NCI-H2227 treated with DMSO at 0.1 percent for 48 hours (cell line): ENCODE data around the gene CARS1.
A peak's percentile ranks its signal among the peaks of the same experiment; 100 is the strongest.

Experiments used
- DNase-seq: peaks from one replicate; lab custom pipeline; 2025; lab: John Stamatoyannopoulos, UW

Gene CARS1

DNA sequence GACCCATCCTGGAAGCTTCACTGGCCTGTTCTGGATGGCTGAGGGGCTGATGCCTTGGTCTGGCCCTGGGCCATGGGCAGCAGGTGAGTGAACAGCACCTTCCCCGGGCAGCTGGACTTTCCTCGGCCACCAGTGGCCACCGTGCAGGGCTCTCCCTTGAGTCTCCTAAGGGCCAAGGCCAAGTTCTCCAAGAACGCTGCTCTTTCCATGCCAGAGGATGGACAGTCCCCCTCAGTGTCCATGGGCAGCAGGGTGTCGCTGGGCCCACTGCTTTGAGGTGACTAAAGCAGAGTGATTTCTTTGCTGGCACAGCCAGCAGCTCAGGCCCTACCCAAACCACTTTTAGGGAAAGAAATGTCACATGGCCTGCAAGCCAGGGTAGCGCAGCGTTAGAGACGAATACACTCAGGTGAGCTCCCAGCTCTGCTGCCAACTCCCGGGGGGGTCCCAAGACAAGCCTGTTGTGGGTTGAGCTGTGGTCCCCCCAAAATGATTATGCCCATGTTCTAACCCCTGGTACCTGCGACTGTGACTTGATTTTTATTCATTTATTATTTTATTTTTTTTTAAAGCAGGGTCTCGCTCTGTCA is 3.3 kb upstream of the CARS1 start:
- DNase-seq: no peak

DNA sequence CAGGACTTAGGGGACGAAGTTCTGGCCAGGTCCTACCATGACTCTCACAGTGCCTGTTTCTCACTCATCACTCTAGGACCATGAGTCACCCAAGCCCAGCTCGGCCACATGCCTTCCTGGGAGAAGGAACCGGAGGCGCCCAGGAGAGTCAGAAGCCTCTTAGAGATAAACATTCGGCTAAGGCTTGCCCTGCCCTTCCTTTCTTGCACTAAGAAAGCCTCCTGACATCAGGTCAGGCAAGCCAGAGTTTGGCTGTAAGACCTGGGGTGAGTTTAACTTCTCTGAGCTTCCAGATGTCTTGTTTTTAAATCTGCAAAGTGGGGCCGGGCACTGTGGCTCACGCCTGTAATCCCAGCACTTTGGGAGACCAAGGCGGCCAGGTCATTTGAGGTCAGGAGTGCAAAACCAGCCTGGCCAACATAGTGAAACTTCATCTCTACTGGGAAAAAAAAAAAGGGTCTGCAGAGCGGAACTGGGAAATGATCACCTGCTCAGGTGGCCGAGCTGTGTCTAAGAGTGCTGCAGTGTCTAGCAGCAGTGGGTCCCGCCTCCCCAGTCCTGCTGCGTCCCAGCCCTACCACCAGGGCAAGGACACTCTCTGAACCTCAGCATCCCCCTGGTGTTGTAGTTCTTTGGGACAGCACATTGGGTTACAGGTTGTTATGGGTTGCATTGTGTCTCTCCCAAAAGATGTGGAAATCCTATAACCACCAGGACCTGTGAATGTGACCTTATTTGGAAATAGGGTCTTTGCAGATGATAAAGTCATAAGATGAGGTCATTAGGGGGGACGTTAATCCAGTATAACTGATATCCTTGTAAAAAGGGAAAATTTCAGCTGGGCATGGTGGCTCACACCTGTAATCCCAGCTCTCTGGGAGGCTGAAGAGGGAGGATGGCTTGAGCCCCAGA is 1.8 kb upstream of the CARS1 start:
- no peak for DNase-seq

DNA sequence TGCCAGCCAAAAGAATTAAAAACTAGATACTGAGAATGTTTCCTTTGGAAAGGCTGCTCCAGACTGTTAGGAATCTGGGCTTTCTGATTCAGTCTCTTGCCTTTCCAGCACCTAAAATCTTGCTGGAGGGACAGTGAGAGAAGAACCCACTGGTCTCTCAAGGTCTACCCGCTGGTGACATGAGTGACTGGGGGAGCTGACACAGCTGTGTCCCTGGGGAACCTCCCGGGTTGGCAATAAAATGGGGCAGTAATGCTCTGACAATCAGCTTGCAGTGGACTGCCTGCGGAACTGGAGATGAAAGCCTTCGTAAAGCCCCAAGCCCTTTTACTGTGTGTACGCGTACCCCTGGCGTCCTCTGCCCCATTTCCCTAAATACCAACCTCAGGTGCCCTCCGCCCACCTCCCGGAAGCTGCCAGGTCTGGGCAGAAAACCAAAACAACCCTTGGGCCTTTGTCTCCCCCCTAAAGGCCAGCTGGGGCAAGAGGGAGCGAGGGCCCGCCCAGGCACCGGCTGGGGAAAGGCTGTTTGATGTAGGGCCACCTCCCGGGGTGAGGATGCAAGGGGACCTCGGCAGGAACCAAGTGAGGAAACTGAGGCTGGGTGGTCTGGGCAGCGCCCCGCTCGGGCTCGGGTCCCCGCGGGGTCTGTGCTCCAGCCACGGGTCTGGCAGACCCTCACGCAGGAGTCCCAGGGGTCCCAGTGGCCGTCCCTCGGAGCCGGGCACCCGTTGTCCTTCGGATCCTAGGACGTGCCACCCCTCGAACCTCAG is 741 bp downstream of the CARS1 start:
- DNase-seq: no peak

DNA sequence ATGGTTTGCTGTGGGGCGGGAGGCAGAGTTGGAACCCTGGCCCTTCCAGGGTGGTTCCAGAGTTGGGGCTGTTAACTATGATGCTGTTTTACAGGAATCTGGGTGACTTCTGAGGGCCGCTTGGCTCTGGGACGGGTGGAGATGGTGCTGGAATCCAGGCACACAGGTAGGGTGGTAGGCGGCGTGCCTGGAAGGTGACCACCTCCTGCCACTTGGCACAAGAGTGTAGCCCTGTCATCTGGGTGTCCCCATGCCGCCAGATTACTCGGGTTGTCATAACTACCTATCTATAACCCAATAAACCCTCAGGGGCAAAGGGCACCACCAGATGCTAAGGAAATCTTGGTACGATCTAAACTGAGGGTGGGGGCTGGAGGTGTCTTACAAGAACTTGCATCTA is 1.3 kb downstream of the CARS1 start:
- no peak for DNase-seq

DNA sequence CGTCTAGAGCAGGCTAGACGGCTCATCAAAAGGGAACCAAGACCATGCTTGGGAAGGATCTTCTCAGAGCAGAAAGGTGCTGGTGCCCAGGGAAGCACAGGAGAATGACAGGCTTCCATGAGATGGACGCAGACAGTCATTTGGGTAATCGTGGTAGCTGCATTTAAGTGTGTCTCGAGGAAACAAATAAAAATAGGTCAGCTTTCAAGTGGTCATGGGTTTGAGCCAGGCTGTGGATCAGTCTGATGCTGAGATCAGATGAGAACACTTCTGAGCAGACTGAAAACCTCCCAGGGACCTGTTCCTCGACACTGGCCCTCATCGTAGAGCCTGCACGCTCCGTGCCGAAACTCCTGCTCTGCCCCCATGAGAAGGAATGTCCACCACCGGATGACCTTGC is 4.7 kb downstream of the CARS1 start:
- peak; percentile 92 for DNase-seq

DNA sequence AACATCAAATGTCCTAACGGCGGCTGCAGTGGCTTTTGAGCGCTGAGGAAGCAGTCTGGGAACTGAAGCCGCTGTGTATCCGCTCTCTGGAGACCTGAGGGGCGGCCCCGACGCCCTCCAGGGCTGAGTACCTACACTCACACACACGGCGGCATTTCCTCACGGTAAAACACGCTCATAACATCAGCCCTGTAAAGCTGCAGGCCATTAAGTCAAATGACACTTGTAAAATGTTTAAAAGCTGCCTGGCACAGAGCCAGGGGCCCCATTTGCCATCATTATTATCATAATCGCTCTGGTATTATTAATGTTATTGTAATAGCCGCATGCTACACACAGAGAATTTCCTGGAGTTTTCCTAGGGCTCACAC is 5.1 kb downstream of the CARS1 start:
- peak; percentile 93 for DNase-seq

DNA sequence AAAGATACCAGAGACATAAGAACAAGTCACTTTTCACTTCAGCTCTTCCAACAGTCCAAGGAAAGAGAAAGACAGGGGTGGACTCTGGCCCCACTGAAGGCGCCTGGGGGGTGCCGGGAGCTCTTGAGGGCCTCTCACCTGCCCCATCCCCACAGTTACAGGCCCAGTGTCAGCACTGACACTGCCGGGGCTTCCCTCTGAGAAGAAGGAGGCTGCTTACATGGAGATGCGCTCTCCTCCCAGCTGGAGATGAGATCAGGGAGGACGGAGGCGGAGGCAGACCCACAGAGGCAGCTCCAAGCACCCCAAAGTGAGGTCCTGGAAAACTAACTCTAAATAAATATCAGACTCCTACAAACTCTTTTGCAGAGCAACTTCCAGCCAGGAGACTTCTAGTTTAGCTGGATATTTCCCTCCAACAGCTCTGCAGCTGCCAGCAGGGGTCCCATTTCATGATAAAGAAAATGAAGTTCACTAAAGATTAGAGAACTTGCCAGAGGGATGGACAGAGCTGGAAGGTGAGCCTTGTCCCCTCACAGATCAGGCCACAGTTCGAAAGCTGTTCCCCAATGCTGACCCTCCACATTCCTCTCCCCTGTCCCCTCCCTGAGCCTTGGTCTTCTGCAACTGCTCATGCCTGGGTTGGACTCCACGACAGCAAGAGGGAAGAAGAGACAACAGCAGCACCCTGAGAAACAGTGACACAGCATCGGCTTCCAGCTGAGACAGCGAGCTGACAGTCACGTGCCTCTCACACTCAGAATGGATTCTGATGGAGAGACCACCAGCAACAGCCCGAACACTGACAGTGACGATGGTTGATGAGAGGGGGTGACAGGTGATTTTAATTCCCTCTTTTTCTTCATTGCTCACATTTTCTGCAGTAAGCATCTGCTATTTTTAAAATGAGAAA is 5.8 kb downstream of the CARS1 start:
- no peak for DNase-seq

DNA sequence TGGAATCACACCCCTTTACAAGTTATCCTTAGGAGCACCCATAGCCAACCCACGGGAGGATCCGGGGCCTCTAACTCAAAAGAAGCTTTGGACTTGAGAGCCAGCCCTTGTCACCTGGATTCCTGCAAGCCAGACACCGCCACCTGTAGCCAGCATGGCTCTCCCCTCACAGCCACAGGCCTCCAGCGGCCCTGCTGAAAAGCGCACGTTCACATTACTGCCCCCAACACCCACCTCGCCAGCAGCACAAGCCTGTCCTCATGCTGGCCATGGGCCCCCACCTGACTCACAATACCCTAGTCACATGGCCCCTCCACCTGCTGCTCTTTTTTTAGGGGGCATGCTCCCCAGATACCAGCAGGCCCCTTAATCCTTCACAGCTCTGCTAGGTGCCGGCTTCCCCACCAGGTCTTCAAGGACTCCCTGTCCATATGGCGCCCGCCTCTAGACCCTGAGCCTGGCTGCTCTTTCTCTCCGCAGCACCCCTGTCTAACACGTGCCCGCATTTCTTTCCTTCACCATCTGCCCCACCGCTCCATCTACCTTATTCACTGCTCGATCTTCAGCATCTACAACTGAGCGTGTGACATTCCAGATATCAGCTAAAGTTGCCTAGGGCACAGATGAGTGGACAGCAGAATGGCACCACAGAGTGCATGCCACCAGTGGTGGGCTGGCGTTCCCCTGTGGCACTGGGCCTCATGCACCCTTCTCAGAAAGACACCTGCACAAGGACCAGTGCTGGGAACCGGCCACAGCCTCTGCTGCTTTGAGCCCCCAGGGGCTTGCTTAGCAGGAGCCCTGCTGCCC is 6.6 kb downstream of the CARS1 start:
- DNase-seq: no peak

DNA sequence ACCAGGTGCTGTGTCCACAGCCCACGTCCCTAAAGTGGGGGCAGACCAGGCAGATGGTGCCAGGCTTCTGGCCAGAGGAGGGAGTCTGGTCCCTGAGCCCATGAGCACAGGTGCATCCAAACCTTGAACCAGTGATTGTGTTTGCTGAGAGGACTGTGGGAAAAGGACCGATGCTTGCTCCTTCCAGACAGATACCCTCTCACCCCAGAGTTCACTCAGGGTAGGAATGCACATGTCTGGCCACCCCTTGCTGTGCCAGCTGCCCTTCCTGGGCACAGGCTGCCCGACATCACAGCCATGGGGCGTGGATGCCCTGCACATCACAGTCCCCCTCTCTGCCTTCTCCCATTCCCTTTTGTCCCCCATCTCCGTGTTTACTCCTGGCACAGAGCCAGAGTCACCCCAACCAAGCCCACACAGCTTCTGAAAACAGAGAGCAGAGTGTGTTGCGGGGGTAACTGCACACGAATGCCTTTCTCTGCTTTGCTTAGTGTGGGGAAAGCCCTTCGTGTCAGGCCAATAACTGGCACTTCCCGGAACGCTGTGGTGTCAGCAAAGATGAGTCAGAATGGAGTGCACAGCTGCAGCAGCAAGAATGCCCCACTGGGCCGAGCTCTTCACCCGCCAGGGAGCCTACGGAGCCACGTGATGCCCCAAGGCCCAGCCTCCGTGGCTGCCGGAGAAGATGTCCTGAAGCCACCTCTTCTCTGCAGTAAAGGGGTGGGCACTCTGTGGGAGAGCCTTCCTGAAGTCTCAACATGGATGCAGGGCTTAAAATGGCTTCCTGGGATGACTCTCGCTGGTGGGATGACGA is 7.6 kb downstream of the CARS1 start:
- peak; percentile 80 for DNase-seq

DNA sequence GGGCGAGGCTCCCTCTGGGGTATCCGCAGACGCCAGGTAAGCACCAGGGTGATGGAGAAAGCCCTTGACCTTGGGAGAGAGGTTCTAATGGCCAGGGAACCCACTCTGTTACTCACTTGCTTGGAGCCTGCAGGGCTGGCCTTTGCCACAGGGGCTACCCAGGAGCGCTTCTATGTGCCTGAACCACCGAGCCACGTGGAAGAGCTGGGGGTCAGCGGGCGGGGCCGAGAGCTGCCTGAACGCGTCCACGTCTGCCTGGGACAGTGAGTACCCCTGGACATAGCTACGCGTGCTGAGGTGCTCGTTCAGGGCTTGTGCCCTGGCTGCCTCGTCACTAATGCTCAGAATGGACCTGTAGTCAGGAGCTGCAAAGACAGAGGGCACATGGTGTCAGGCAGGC is 9.6 kb downstream of the CARS1 start:
- no peak for DNase-seq

DNA sequence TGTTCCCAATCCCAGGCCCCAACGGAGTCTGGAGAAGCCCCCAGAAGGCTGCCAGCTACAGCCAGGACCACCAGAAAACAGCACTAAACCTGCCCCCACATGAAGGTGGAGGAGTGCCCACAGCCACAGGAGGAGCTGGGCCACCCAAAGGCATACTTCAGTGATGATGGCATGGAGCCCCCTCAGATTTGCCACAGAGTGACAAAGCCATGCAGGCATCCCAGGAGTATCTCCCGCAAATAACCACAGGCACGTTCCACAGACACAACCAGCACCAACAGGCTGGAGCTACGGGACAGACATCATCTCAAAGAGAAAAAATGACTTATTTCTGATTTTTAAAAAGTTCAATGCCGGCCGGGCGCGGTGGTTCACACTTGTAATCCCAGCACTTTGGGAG is 10.6 kb downstream of the CARS1 start:
- DNase-seq: no peak

DNA sequence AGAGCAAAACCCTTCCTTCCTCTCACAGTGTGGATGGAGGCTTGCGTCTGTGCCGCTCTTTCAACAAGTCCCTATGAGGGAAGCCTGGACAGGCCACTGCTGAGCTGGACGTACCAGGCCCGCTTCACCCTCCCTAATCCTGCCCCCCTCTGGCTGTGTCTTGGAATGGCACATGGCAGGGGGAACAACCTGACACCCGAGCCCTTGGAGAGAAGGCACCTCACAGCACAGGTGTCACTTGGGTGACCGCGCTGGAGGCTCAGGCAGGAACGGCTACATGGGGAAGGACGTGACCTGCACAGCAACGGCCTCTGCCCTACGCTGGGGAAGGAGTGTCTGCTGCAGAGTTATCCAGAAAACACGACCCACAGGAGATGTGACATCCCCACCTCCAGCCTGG is 11.0 kb downstream of the CARS1 start:
- no peak for DNase-seq

DNA sequence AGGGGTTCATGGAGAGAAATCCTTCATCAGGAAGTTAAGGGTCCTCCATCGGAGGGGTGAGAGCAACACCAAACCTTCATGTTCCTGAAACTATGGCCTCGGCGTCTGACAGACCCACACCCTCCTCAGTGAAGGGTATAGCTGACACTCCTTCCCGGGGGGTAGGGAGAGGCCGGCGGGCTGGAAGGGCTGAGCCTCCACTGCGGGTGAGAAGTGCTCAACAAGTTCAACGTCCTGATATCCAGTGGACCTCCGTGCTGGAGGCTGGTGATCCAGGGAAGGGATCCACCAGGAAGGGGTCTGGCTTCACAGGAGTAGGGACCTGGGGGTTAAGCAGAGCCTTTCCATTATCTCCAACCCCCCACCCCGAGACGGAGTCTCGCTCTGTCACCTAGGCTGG is 12.3 kb downstream of the CARS1 start:
- no peak for DNase-seq

DNA sequence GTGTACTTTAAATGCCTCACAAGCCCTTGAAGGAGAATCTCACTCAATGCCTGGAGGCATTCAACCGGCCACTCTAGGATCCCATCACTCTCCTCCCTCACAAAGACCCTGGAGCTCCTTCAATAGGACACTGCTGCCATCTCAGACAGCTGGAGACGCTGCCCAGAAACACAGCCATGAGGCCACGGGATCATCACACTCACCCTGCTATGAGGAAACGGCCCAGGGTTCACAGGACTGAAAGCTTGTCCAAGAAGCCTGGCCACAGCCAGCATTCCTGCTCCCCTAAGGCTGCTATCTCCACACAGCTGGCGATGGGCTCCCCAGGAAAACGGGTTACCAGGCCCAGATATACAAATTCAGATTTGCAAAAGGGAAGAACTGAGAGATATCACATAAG is 13.2 kb downstream of the CARS1 start:
- DNase-seq: no peak

DNA sequence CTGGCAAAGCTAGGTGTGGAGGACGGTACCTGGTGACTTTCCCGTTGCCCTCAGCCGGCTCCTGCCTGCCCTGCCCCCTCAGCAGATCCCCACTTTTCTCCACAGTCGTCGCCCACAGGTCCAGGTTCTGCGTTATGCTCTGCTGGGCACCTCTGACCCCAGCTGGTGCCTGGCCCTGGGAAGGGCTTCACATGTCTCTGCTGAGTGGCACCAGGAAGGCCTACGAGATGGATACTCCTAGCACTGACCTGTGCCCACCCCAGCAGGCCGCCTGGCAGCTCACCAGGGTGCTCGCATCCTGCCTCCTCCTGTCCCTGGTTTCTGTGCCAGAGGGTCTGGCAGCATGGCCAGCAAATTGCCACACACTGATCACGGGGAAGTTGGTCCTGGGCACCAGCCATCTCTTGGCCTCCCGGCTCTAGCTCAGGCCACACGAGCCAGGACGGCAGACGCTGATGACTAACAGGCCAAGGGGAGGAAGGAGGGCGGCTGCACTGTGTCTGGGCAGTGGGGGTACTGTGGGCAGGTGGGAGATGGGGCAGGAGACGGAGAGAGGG is 13.8 kb downstream of the CARS1 start:
- no peak for DNase-seq

DNA sequence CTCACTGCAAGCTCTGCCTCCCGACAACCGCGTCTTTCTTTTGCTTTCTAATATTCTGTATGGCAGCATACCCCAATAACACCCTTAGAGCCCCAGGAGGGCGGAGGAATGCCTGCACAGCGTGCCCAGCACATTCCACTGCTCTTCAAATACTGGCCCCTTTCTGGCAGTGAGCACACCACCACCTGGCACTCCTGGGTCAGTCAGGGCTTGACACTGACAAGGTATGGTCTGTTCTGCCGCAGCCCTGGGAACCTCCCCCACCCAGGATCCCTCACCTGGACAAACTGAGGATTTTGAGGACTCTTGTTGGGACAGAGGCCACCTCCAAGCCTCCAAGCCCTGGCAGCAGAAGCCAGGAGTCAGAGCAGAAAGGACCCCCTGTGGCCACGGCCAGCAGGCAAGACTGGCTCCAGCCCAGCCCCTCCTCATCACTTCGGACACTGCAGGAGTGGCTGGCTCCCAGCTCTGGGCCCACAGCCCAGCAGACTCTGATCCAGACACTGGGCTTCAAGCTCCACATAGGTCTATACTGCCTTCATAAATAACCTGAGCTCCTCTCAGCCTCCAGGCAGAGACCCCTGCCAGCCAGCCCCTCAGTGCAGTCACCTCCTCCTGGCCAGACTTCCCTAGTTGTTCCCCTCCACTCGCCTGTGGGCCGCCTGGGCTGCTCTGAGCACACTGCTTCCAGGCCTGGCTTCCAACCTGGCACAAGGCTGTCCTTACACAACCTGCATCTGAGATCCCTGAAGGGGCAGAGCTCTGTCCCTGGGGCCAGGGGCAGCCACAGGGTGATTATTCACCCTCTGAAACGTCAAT is 14.5 kb downstream of the CARS1 start:
- DNase-seq: no peak

DNA sequence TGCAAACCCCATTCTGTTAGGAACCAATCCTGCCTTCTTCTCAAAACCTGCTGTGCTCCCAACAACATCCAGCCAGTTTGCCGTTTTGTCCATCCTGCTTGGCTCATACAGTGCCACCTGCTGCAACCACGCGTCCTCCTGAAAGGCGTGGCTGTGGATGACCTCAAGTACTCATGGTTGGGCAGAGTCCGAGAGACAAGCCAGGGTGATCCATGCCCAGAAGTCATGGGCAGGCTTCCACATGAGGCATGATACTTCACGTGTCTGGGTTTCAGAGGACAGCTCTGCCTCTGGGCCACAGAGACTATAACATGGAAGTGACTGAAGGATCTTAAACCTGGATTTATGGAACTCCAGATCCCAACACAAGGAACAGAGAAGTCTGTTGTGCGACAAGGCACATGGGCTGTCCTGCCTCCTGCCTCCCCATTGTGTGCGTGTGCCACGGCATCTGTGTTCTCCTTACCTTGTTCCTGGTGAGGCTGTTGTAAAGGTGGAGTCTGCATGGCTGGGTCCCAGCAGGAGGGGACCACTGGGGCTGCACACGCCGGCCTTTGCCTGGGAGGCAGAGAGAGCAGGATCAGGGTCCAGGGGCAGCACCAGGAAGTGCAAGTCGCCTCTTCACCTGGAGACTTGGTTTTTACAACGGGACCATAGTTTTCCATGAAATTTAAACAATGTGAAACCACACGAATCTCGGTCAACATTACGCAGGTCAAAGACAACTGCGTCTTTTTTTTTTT is 15.4 kb downstream of the CARS1 start:
- DNase-seq: no peak

DNA sequence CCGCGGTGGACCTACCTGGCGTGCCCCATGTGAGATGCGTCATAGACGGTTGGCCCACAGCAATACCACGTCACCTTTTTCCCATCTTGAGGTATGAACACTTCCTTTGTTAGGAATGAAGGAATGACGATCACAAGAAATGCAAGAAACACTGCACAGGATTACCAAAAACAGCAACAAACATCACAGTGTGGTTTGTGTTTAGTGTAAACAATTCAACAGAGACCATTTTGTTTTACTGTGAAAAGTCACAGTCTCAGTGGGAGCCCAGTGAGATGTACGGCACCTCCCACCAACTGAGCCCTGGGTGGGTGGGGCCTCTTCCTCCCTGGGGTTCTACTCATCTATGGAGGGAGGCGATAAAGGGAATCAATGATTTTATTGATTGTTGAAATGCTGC is 16.3 kb downstream of the CARS1 start:
- no peak for DNase-seq
